ENCODE data around the gene SFTPA2. TPM values are rescaled to one million over a fixed set of nuclear protein-coding genes. Genes with fewer than 3 reads are reported as not detected.
"Not testable (repeated sequence)": the region's sequence is repeated elsewhere in the genome, so short reads cannot be mapped to it uniquely, and the experiment has no call there.

Gene SFTPA2
- total RNA-seq, 1 donor from 2014 or later = not detected

- Histone ChIP-seq H3K9me3 (ENCODE audit: low read depth) (peaks cover 9% of the 10 kb centered on the region), H3F3A (ENCODE audit: low read depth) (no peaks in the 10 kb centered on the region), H3K4me1 (no peaks in the 10 kb centered on the region), H3K79me2 (ENCODE audit: low read depth) (no peaks in the 10 kb centered on the region), H4K20me1 (ENCODE audit: low read depth) (no peaks in the 10 kb centered on the region), H2AFZ (replicated peaks) (no peak overlapping the region), H3K4me2 (no peak overlapping the region), H3K27ac (no peak overlapping the region), H3K9ac (no peak overlapping the region), H3K4me3 (no peak overlapping the region), H3K36me3 (no peaks in the 10 kb centered on the region), H3K27me3 (no peaks in the 10 kb centered on the region)
- TF ChIP-seq CTCF (IDR thresholded peaks at IDR 0.05) (no peak), EZH2 (IDR thresholded peaks at IDR 0.05) (no peak), EZH2phosphoT487 (IDR thresholded peaks at IDR 0.05) (no peak)
- no peaks in the 10 kb centered on the region for H3K36me3 Mint-ChIP-seq
- peaks cover 5% of the 10 kb centered on the region for H3K4me1 Mint-ChIP-seq
- peaks cover 25% of the 10 kb centered on the region for H3K9me3 Mint-ChIP-seq
- H3K27ac Mint-ChIP-seq = no peak overlapping the region
- DNase-seq (ENCODE audit: low spot score) = no peak
- H3K27me3 Mint-ChIP-seq (ENCODE audit: insufficient read depth, low read depth) = peaks cover 6% of the 10 kb centered on the region
- no peak overlapping the region for H3K4me3 Mint-ChIP-seq
Measured at GRCh38 chr10:79595510-79595909, 35.3 kb upstream of the SFTPA2 start.

- DNase-seq (ENCODE audit: low spot score); H3K79me2 ChIP-seq (ENCODE audit: low read depth); H3K9me3 ChIP-seq (ENCODE audit: low read depth); H3K36me3 Mint-ChIP-seq; H3K36me3 ChIP-seq; H3K4me1 ChIP-seq; H3K27me3 Mint-ChIP-seq (ENCODE audit: insufficient read depth, low read depth); H3K4me2 ChIP-seq; H3K27me3 ChIP-seq; H3F3A ChIP-seq (ENCODE audit: low read depth); H3K9ac ChIP-seq; H3K4me1 Mint-ChIP-seq; H3K4me3 Mint-ChIP-seq; H2AFZ ChIP-seq (replicated peaks); H3K27ac Mint-ChIP-seq; H3K4me3 ChIP-seq; H4K20me1 ChIP-seq (ENCODE audit: low read depth); H3K27ac ChIP-seq: not testable (repeated sequence)
- peaks cover 25% of the 10 kb centered on the region for H3K9me3 Mint-ChIP-seq
Measured at GRCh38 chr10:79594565-79594964, 34.4 kb upstream of the SFTPA2 start.

- TF ChIP-seq EZH2 (IDR thresholded peaks at IDR 0.05) (no peak), CTCF (IDR thresholded peaks at IDR 0.05) (no peak), EZH2phosphoT487 (IDR thresholded peaks at IDR 0.05) (no peak)
- H3K9me3 ChIP-seq (ENCODE audit: low read depth) = peaks cover 9% of the 10 kb centered on the region
- H3F3A ChIP-seq (ENCODE audit: low read depth) = no peaks in the 10 kb centered on the region
- Mint-ChIP-seq H3K4me1 (no peaks in the 10 kb centered on the region), H3K27me3 (ENCODE audit: insufficient read depth, low read depth) (peaks cover 6% of the 10 kb centered on the region), H3K4me3 (no peak overlapping the region), H3K9me3 (peaks cover 18% of the 10 kb centered on the region), H3K27ac (no peak overlapping the region), H3K36me3 (no peaks in the 10 kb centered on the region)
- no peaks in the 10 kb centered on the region for H3K36me3 ChIP-seq
- no peak overlapping the region for H3K27ac ChIP-seq
- no peaks in the 10 kb centered on the region for H3K27me3 ChIP-seq
- no peak overlapping the region for H3K4me3 ChIP-seq
- H2AFZ ChIP-seq (replicated peaks) = no peak overlapping the region
- H3K9ac ChIP-seq = no peak overlapping the region
- H3K79me2 ChIP-seq (ENCODE audit: low read depth) = no peaks in the 10 kb centered on the region
- no peaks in the 10 kb centered on the region for H3K4me1 ChIP-seq
- DNase-seq (ENCODE audit: low spot score) = no peak
- H4K20me1 ChIP-seq (ENCODE audit: low read depth) = no peaks in the 10 kb centered on the region
- no peak overlapping the region for H3K4me2 ChIP-seq
Measured at GRCh38 chr10:79593377-79593776, 33.2 kb upstream of the SFTPA2 start.

GRCh38 chr10:79588800-79589199 is 28.6 kb upstream of the SFTPA2 start:
- H3K4me3 Mint-ChIP-seq = no peak overlapping the region
- Histone ChIP-seq H3K4me2 (no peak overlapping the region), H4K20me1 (ENCODE audit: low read depth) (no peaks in the 10 kb centered on the region), H3K27me3 (no peaks in the 10 kb centered on the region), H3K79me2 (ENCODE audit: low read depth) (no peaks in the 10 kb centered on the region), H3K27ac (no peak overlapping the region), H3F3A (ENCODE audit: low read depth) (no peaks in the 10 kb centered on the region), H3K4me1 (no peaks in the 10 kb centered on the region), H2AFZ (replicated peaks) (no peak overlapping the region), H3K36me3 (no peaks in the 10 kb centered on the region), H3K4me3 (no peak overlapping the region), H3K9ac (no peak overlapping the region), H3K9me3 (ENCODE audit: low read depth) (no peaks in the 10 kb centered on the region)
- TF ChIP-seq EZH2 (IDR thresholded peaks at IDR 0.05) = no peak
- TF ChIP-seq CTCF (IDR thresholded peaks at IDR 0.05) = no peak
- TF ChIP-seq EZH2phosphoT487 (IDR thresholded peaks at IDR 0.05) = no peak
- H3K4me1 Mint-ChIP-seq = no peaks in the 10 kb centered on the region
- H3K9me3 Mint-ChIP-seq = no peaks in the 10 kb centered on the region
- no peaks in the 10 kb centered on the region for H3K36me3 Mint-ChIP-seq
- DNase-seq (ENCODE audit: low spot score) = no peak
- no peak overlapping the region for H3K27ac Mint-ChIP-seq
- peaks cover 4% of the 10 kb centered on the region for H3K27me3 Mint-ChIP-seq (ENCODE audit: insufficient read depth, low read depth)

Data from neural progenitor cell (in vitro differentiated cells).